ENCODE results near the gene ABHD12B.

DNA sequence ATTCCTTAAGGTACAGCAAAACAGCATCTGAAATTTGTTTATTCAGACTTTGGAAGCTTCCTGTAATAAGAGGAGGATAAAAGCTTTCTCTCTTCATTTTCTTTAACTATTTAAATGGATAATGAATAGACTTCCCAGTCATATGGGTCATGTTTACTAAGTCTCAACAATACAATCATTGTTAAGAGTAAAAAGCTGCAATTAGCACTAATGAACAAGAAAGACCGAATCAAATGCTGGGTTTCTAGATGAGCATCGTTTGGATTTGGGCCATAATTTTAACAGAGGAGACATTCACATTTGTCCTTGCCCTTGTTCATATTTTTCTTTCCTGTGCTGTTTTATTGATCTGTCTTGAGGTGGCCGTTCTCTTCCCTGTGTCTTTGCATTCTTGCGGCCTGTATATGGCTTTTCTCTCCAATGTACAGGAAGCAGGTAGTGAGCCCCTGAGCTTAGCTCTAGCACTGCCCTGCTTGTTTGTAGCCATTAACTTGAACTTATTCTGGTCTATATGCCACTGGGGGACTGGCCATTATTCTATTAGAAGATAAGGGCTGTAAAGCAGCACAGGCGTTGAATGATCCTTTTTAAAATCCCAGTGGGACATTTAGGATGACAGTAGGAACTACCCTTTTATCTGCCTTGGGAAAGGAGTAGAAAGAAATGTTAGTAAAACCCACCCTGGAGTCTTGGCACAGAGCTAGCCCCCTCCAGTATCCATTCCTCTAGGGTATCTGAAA is 34.6 kb downstream of the ABHD12B start:
- TF ChIP-seq, protein P1, sequence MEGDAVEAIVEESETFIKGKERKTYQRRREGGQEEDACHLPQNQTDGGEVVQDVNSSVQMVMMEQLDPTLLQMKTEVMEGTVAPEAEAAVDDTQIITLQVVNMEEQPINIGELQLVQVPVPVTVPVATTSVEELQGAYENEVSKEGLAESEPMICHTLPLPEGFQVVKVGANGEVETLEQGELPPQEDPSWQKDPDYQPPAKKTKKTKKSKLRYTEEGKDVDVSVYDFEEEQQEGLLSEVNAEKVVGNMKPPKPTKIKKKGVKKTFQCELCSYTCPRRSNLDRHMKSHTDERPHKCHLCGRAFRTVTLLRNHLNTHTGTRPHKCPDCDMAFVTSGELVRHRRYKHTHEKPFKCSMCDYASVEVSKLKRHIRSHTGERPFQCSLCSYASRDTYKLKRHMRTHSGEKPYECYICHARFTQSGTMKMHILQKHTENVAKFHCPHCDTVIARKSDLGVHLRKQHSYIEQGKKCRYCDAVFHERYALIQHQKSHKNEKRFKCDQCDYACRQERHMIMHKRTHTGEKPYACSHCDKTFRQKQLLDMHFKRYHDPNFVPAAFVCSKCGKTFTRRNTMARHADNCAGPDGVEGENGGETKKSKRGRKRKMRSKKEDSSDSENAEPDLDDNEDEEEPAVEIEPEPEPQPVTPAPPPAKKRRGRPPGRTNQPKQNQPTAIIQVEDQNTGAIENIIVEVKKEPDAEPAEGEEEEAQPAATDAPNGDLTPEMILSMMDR (IDR thresholded peaks at IDR 0.05), result no peak
- TF ChIP-seq ZFX (IDR thresholded peaks at IDR 0.05; ENCODE audit: borderline replicate concordance), result no peak

Measured in 22Rv1 (cell line).